Fibroblast of the aortic adventitia (primary cell): Measurements from ENCODE around the gene ARHGAP15. TPM values are rescaled to one million over a fixed set of nuclear protein-coding genes. Genes with fewer than 3 reads are reported as not detected.

Experiments
- DNase-seq: peaks from one replicate; pipeline ENCODE4 v3.0.0-alpha.2; 2010; ENCODE audit warnings: low read depth
- H3K4me3 ChIP-seq: 2 replicates; pipeline ENCODE4 v1.5.1; 2011; ENCODE audit warnings: low read depth, mild to moderate bottlenecking, control low read depth, low read length, moderate library complexity
- CTCF ChIP-seq: IDR thresholded peaks from 2 replicates; pipeline ENCODE4 v1.5.1; 2011; ENCODE audit warnings: mild to moderate bottlenecking, low read length, control low read depth, inconsistent platforms; ENCODE audit not compliant: insufficient read depth
- total RNA-seq: library from RNA; depleted of rRNA; stranded (reverse); fragments of >200 nt; gene quantifications from 2 replicates; pipeline ENCODE4 v1.2.3, GENCODE V29; 2012; ENCODE audit warnings: low replicate concordance

Gene ARHGAP15
- total RNA-seq, 1 donor, result not detected

- DNase-seq, result no peak
- no peak for TF ChIP-seq CTCF
- no peak overlapping the region for H3K4me3 ChIP-seq
These were observed 478.2 kb downstream of the ARHGAP15 start for GRCh38 chr2:143607231-143608062.

GRCh38 chr2:143608063-143608423, 478.8 kb downstream of the ARHGAP15 start:
- no peak for DNase-seq
- H3K4me3 ChIP-seq, result no peak overlapping the region

GRCh38 chr2:143608758-143609157, 479.5 kb downstream of the ARHGAP15 start:
- no peak for TF ChIP-seq CTCF
- H3K4me3 ChIP-seq, result no peak overlapping the region
- no peak for DNase-seq

More at GRCh38 chr2:143608063-143608423, 478.8 kb downstream of the ARHGAP15 start:
- no peak for TF ChIP-seq CTCF

GRCh38 chr2:143611336-143611735, 482.1 kb downstream of the ARHGAP15 start:
- no peak for TF ChIP-seq CTCF
- DNase-seq, result no peak
- no peak overlapping the region for H3K4me3 ChIP-seq

- no peak for TF ChIP-seq CTCF
- no peak overlapping the region for H3K4me3 ChIP-seq
- peak; percentile 4 for DNase-seq
These were observed 486.3 kb downstream of the ARHGAP15 start for GRCh38 chr2:143615562-143615961.

- DNase-seq, result no peak
- no peak for TF ChIP-seq CTCF
- no peak overlapping the region for H3K4me3 ChIP-seq
These were observed 487.2 kb downstream of the ARHGAP15 start for GRCh38 chr2:143616452-143616851.
